ENCODE measurements around the gene NTF3.

The NTF3 gene

GRCh38 chr12:5432011-5432400, at the start of gene NTF3:
TSS of gene NTF3 (plus strand) at chr12:5432108. CDS start at chr12:5432325, 217 bp downstream.
- no peak for DNase-seq (ENCODE audit: low read depth, low spot score)

DNA sequence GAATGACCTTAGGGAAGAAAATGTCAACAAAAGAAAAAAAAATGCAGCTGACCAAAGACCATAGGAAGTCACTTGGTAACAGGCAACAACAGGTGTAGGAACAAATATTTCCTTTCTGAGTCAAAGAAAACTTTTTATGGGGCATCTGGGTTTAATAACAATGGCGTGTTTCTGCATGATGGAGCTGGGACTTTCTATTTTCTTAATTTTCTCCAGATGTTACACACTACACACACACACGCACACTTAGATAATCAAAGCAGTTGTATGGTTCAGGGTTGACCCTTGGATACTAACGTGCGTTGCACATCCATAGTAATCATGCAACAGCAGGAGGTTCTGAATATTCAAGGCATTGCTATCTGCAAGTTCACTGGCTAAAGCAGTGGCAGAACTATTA, 47.9 kb upstream of the NTF3 start:
- DNase-seq (ENCODE audit: low read depth, low spot score) = no peak

DNA sequence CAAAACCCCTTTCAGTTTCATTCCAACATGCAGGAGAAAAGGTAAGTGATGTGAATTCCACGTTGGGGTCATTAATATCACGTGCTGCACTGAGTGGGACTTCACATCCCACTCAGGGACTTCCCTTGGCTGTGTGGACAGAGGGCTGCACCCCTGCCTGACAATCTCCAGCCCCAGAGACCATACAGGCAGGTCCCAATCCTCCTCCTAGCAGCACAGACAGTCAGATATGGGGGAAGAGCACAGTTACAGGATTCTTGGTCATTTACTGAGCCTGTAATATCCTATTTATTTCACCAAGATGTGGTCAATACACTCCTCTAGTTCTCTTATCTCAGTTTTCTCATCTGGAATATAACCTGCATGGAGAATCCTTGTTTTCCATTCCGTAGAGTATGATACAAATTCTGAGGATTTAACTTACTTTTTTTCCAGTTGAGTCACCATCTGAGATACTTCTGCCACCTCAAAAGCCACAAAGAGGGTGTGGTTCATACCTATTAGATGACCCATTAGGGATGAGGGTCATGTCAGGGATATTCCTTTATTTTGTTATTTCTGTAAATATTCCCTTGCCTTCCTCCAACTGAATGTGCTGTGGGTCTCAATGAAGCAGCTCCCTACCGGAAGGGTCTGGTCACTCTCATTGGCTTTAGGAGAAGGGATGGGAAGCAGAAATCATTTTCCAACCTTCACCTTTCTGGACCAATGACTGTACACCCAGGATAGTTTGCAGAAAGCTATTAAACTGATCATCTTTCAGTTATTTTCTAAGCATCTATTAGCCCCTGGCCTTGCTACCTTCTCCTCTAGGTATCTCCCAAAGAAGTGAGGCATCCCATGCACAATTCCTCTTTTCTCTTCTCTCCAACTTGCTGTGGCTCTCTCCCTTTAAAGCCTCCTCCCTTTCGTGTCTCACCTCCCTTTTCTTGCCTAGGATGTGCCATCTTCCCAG, 43.0 kb upstream of the NTF3 start:
- no peak for DNase-seq (ENCODE audit: low read depth, low spot score)

- DNase-seq (ENCODE audit: low read depth, low spot score) = no peak
These were observed 41.6 kb upstream of the NTF3 start for GRCh38 chr12:5390174-5390799.

DNA sequence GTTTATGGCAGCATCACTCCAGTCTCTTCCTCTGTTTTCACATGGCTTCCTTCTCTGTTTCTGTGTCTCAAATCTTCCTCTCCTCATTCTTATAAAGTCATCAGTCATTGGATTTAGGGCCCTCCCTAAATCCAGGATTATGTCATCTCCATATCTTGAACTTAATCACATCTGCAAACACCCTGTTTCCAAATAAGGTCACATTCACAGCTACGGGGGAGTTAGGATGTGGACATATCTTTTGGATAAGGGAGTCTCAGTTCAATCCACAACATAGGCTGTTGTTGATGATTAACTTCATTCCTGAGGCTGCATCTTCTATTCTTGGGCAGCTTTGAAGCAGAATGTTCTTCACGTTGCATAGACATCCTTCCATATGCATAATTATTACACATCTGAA, 40.3 kb upstream of the NTF3 start:
- no peak for DNase-seq (ENCODE audit: low read depth, low spot score)

- no peak for DNase-seq (ENCODE audit: low read depth, low spot score)
These were observed 38.9 kb upstream of the NTF3 start for GRCh38 chr12:5392961-5393360.

DNA sequence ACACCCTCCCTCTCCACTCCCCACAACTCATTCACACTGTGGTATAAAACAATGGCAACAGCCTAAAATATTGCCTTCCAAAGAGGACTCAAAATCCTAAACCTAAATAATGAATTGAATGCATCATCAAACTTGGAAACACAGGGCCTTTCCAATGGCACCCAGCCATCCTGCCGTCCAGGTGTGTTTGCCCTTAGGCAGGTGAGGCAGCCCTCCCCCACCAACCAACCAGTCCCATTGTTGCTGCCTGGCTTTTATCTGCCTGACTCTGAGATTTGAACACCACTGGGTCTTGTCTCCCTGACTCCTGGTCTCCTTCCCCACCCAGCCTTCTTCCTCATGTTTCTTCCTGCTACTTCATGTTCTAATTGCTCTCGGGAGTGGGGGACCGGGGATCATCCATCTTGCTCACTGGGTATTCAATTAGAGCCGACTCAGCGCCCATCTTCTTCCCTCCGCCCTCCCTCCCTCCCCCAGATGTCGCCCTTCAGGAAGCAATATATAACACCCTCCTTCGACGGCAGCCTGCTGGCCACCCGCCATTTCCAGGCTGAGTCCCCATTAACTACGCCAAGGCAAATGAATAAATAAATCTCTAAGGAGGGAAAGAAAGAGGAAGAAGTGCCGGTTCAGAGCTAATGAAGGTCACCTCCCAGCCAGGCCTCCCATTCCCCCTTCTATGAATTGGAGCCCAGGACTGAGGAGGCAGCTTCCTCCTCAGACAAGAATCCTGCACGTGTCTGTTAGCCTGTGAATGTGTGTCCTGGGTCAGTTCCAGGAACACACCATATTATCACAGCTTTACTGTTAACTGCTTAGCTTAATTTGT, 36.3 kb upstream of the NTF3 start:
- DNase-seq (ENCODE audit: low read depth, low spot score) = no peak

DNA sequence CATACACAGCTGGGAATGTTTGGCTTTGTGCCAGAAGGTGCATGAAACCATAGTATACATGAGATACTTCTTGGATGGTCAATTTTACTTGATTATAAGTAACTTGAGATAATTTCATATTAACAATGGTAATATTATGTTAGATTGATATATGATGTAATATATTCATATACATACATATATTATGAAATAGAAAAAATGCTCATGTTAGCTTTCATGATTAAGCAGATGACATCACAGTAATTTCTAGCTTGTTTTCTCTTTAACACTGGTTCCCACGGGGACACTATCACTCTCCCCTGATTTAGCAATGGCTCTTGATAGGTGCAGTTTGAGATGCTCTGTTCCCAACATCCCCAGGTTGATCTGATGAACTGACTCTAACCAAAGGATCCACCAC, 35.4 kb upstream of the NTF3 start:
- DNase-seq (ENCODE audit: low read depth, low spot score) = no peak

GRCh38 chr12:5399266-5399665, 32.6 kb upstream of the NTF3 start:
- DNase-seq (ENCODE audit: low read depth, low spot score) = no peak

DNA sequence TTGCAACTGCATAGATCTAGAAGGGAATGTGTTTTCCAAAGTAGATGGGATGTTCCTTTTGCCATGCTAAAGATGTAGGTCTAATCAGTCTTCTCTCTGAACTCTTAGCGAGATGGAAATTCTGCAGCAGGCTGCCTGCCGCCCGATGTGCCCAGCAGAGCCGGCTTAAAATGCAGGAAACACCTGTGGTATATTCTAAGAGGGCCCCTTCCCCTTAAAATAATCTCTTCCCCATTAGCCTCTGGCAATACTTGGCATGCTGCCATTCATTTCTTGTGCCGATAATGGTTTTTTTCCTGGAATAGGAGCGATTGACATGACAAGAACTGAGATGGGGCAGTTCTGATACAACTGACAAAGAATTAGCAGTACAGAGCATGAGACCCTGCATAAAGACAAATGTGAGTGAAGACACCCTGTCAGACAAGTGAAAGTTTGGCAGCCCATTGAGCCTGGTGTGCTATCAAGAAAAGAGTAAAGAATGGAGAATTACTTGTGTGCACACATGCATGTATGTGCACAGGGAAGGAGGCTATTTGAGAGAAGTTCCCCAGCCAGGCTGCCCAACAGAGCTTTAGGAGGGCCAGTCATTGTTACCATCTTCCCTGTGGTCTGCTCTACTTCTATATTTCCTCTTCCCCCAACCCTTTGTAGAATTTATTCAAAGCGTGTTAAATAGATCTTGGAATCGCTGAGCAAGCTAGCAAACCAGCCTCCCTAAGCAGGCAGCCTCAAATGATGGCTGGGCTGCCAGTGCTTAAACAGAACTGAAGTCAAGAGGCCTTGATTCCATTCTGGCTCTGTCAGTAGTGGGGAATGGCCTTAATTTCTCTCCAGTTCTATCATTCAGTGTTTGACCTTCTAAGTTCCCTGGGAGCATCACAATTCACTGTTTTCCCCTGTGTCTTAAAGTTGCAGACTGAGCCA, 29.6 kb upstream of the NTF3 start:
- DNase-seq (ENCODE audit: low read depth, low spot score) = no peak

GRCh38 chr12:5403411-5403810, 28.5 kb upstream of the NTF3 start:
- DNase-seq (ENCODE audit: low read depth, low spot score) = no peak

DNA sequence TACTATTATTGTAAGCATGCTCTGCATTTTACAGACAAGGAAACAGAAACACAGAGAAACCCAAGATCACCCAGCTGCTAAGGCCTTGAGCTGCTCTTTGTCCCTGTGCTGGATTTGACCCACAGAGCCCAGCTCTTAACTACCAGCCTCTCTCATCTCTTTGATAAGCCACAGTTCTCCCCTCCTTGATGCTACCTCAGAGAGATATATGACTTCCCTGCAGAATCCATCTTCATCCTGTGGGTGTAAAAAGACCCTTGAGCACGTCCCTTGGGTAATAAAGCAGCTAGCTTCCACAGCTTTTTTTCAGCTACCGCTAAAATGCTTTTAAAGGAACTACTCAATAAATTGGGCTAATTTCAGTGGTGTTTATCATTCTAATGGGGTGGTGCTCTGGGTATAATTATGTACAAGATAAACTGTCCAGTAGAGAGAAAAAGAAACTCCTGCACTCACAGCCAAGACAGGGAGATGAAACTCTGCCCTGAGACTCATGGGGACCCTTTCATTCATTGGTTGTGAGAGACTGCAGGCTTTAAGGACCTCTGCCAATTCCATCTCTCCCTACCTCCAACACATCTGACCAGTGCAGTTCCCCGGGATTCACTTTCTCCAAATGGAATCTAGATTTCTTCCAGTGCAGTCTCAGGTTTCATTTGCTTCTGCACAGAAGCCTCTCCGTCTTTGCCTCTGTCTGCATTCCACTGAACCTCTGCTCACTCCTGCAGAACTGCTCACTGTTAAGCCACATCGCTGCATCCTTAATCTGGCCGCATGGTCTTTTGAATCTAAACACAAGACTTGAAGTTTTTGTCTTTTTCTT, 24.7 kb upstream of the NTF3 start:
- no peak for DNase-seq (ENCODE audit: low read depth, low spot score)

DNA sequence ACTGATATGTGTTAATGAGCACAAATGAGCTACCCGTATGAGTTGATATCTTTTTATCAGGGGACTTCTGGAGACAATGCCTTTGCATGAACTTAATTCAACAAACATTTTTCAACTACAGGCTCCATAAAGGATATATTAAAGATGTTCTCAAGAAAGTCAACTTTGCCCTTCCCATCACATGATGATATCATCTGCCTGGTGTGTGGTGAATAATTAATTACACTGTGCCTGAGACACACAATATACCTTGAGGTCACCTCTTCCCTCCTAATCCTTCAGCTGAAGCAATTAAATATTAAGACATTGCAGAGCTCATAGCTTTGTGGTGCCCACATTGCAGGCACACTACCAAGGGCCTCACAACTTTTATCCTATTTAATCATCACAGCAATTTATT, 22.3 kb upstream of the NTF3 start:
- DNase-seq (ENCODE audit: low read depth, low spot score) = no peak

- no peak for DNase-seq (ENCODE audit: low read depth, low spot score)
These were observed 15.3 kb upstream of the NTF3 start for GRCh38 chr12:5416571-5416970.

GRCh38 chr12:5417500-5417899, 14.4 kb upstream of the NTF3 start:
- no peak for DNase-seq (ENCODE audit: low read depth, low spot score)

DNA sequence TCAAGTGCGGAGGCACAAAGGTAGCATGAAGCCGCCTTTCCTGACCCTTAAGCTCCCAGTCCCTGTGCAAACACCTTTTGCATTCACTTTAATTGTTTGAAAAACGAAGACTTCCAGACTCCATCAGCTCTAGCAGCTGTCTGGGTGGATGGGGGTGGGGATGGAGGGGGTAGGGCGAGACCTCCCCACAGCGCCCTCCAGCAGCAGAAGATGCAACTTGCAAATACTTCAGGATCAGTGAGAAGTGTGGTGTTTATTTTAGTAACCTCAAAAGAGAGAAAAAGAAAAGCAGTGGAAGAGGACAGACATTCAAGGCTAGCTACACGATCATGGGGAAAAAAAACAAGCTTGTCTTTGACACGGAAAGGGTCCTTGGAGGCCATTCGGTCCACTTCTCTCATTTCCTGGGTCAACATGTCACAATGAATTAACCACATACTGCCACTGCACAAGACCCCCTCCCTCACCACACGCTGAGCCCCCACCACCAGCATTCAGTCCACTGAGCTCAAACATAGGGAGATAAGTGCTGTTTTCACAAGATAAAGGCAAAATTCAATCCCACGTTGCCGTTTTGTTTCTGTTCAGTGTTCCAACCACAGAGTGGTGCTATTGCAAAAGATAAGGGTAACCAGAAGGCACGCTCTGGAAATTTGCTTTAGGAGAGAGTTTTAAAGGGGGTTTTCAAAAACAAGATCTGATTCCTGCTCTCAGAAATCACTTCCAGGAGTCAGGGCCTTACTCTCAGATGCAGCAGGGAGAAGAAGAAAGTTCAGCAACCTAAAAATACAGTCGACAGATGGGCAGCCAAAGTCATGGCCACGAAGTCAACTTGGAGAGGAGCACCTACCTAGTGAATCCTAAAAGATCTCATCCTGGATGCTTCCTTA, 3.3 kb upstream of the NTF3 start:
- DNase-seq (ENCODE audit: low read depth, low spot score) = no peak

DNA sequence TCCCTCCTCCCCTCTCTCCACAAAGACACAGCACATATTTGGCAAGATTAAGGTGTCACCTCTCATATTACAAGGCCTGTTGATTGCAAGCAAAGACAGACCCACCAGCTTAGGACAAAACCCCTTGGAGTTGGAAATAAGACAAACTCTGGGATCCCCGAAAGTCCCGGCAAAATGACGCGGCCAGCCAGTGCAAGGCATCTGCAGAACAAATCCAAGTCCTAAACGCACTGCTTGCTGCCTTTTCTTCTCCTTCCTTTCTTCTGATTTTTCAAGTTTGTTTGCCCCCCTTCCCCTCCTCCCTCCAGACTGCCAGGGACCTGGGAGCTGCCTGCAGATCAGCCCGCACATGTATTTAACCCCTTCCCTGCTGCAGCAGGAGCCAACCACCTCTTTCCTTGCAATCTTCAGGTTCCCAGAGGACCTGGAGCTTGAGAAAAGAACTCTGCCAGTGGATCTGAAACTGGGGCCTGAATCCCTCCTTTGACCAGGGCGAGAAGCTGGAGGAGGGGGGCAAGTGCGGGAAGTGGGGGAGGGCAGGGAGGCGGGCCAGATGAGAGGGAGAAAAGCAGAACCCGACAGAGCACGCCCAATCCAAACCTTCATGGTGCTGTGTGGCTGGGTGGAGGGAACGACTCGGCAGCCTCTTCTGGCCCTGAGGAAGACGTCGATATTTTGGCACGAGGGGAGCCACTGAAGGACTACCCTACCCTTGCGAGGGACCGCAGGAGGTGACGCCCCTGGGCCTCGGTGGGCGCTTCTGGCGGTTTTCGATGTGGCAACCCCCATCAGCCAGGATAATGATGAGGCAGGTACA, 2.0 kb upstream of the NTF3 start:
- no peak for DNase-seq (ENCODE audit: low read depth, low spot score)
